HepG2 (cell line): ENCODE results near the gene PRDX2. TPM values are rescaled to one million over a fixed set of nuclear protein-coding genes. Genes with fewer than 3 reads are reported as not detected.

ENCODE experiments used
- ATF5 ChIP-seq: sonication (generic); formaldehyde crosslinking; IDR thresholded peaks from 2 replicates; pipeline ENCODE4 v1.4.0; 2020; ENCODE audit warnings: mild to moderate bottlenecking, low read depth, missing genetic modification reagents
- EED ChIP-seq: sonication (generic); formaldehyde crosslinking; IDR thresholded peaks from 2 replicates; pipeline ENCODE4 v1.5.0; 2020; ENCODE audit warnings: mild to moderate bottlenecking, missing genetic modification reagents
- GMEB1 ChIP-seq: sonication (generic); formaldehyde crosslinking; IDR thresholded peaks from 2 replicates; pipeline ENCODE4 v1.5.1; 2020; ENCODE audit warnings: missing genetic modification reagents, mild to moderate bottlenecking, borderline replicate concordance
- KLF11 ChIP-seq: IDR thresholded peaks from 2 replicates; pipeline ENCODE4 v1.6.1; 2016; ENCODE audit warnings: missing compliant biosample characterization
- KLF13 ChIP-seq: sonication (generic); formaldehyde crosslinking; IDR thresholded peaks from 2 replicates; pipeline ENCODE4 v1.4.0; 2020; ENCODE audit warnings: mild to moderate bottlenecking, missing genetic modification reagents
- MXD1 ChIP-seq: sonication (generic); formaldehyde crosslinking; IDR thresholded peaks from 2 replicates; pipeline ENCODE4 v1.4.0; 2020; ENCODE audit warnings: mild to moderate bottlenecking, missing genetic modification reagents
- YEATS4 ChIP-seq: sonication (generic); formaldehyde crosslinking; IDR thresholded peaks from 2 replicates; pipeline ENCODE4 v1.4.0; 2020; ENCODE audit warnings: missing genetic modification reagents, borderline replicate concordance
- ZFP37 ChIP-seq: sonication (generic); formaldehyde crosslinking; IDR thresholded peaks from 2 replicates; pipeline ENCODE4 v1.4.0; 2020; ENCODE audit warnings: missing genetic modification reagents, borderline replicate concordance
- ZNF280B ChIP-seq: sonication (generic); formaldehyde crosslinking; IDR thresholded peaks from 2 replicates; pipeline ENCODE4 v1.5.0; 2020; ENCODE audit warnings: missing genetic modification reagents, mild to moderate bottlenecking, borderline replicate concordance
- ZNF616 ChIP-seq: sonication (generic); formaldehyde crosslinking; IDR thresholded peaks from 2 replicates; pipeline ENCODE4 v1.5.0; 2020; ENCODE audit warnings: low read depth, mild to moderate bottlenecking, missing genetic modification reagents
- polyA plus RNA-seq, 8 experiments: library from polyadenylated mRNA; depleted of rRNA in 3 of 8; stranded (reverse) in 7 of 8; unstranded in 1 of 8; fragments of >200 nt; fragmentation: Illumina TruSeq in 4 of 8; extraction: Trizol in 4 of 8; gene quantifications; 2 replicates each; pipeline versions ENCODE4 v1.2.1 to v1.2.3, GENCODE V29; 2011 to 2016; ENCODE audit warnings: low read depth in 4 of 8, missing spikeins in 1 of 8, mixed read lengths in 1 of 8; ENCODE audit not compliant: insufficient read depth in 1 of 8
- total RNA-seq, 5 experiments: library from RNA; depleted of rRNA; stranded (reverse); fragments of >200 nt; fragmentation: Illumina TruSeq; extraction: Trizol; gene quantifications; 2 replicates each; pipeline ENCODE4 v1.2.3, GENCODE V29; 2016; ENCODE audit warnings: low read depth in 1 of 5
- TF ChIP-seq, protein P1 (sequence below): sonication (generic); formaldehyde crosslinking; conservative IDR thresholded peaks from 2 replicates; pipeline ENCODE4 v1.4.0; 2020; ENCODE audit warnings: missing genetic modification reagents
- TF ChIP-seq, protein P2 (sequence below): sonication (generic); formaldehyde crosslinking; IDR thresholded peaks from 2 replicates; pipeline ENCODE4 v1.5.1; 2020; ENCODE audit warnings: mild to moderate bottlenecking, missing genetic modification reagents, moderate library complexity

PRDX2 gene
- total and polyA plus RNA-seq, 2 of the 13 experiments (the other 11 are each of a cell fraction or from before 2014, with no cell fraction given): 218 to 381 TPM

DNA sequence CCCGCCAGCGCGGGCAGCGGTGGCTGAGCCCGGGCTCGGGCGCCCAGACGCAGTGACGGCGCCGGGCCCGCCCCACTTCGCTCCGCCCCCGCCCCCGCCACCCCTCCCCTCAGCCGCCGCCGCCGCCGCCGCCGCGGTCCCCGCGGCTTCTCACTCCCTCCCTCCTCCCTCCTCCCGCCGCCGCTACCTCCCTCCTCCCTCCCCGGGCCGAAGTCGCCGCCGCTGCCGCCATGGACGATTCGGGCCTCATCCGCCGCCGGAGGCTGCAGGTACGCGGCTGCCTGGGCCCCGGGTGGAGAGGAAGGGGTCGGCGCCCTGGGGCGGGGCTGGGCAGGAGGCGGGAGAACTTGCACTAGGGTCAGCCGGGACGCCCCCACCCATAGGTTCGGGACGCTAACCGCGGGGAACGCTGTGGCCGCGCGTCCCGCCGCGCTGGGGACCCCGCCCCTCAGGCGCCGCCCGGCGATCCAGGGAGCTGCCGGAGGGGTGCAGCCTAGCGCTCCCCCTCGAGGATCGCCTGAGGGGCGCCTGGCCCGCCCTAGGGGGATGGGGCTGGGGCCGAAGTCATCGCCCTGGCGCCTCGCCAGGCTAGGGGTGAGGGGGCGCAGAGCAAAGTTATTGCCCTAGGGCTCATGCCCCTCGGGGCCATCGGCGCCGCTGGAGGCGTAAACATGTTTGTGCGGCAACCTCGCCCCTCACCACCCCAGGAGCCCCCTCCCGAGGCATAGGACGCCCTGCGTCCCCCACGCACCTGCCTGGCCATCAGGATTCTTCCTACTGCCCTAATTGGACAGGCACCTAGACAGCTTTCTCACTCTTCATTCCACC lies 32.4 kb upstream of the PRDX2 start (continued):
- TF ChIP-seq ZNF280B (CRISPR knock-in tag) (no peak), ZFP37 (CRISPR knock-in tag) (no peak), ZNF616 (CRISPR knock-in tag) (no peak), YEATS4 (CRISPR knock-in tag) (no peak), MXD1 (no peak), KLF11 (CRISPR knock-in tag) (no peak), ATF5 (no peak), EED (no peak), KLF13 (CRISPR knock-in tag) (no peak), GMEB1 (CRISPR knock-in tag) (0 out of 2 replicates have a peak, but pooled peaks have one; percentile 12)
- TF ChIP-seq, protein P1, sequence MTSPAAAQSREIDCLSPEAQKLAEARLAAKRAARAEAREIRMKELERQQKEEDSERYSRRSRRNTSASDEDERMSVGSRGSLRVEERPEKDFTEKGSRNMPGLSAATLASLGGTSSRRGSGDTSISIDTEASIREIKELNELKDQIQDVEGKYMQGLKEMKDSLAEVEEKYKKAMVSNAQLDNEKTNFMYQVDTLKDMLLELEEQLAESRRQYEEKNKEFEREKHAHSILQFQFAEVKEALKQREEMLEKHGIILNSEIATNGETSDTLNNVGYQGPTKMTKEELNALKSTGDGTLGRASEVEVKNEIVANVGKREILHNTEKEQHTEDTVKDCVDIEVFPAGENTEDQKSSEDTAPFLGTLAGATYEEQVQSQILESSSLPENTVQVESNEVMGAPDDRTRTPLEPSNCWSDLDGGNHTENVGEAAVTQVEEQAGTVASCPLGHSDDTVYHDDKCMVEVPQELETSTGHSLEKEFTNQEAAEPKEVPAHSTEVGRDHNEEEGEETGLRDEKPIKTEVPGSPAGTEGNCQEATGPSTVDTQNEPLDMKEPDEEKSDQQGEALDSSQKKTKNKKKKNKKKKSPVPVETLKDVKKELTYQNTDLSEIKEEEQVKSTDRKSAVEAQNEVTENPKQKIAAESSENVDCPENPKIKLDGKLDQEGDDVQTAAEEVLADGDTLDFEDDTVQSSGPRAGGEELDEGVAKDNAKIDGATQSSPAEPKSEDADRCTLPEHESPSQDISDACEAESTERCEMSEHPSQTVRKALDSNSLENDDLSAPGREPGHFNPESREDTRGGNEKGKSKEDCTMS: no peak
- TF ChIP-seq, protein P2, sequence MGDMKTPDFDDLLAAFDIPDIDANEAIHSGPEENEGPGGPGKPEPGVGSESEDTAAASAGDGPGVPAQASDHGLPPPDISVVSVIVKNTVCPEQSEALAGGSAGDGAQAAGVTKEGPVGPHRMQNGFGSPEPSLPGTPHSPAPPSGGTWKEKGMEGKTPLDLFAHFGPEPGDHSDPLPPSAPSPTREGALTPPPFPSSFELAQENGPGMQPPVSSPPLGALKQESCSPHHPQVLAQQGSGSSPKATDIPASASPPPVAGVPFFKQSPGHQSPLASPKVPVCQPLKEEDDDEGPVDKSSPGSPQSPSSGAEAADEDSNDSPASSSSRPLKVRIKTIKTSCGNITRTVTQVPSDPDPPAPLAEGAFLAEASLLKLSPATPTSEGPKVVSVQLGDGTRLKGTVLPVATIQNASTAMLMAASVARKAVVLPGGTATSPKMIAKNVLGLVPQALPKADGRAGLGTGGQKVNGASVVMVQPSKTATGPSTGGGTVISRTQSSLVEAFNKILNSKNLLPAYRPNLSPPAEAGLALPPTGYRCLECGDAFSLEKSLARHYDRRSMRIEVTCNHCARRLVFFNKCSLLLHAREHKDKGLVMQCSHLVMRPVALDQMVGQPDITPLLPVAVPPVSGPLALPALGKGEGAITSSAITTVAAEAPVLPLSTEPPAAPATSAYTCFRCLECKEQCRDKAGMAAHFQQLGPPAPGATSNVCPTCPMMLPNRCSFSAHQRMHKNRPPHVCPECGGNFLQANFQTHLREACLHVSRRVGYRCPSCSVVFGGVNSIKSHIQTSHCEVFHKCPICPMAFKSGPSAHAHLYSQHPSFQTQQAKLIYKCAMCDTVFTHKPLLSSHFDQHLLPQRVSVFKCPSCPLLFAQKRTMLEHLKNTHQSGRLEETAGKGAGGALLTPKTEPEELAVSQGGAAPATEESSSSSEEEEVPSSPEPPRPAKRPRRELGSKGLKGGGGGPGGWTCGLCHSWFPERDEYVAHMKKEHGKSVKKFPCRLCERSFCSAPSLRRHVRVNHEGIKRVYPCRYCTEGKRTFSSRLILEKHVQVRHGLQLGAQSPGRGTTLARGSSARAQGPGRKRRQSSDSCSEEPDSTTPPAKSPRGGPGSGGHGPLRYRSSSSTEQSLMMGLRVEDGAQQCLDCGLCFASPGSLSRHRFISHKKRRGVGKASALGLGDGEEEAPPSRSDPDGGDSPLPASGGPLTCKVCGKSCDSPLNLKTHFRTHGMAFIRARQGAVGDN (CRISPR knock-in tag): peak; percentile 51
